Mesodermal cell (in vitro differentiated cells): ENCODE measurements around the gene PARVB.
"Not testable (repeated sequence)": the region's sequence is repeated elsewhere in the genome, so short reads cannot be mapped to it uniquely, and the experiment has no call there.

Experiments used
- H3K27ac ChIP-seq: 2 replicates; pipeline ENCODE4 v1.7.0; 2013; ENCODE audit warnings: mild to moderate bottlenecking, low read depth, low read length, moderate library complexity; ENCODE audit not compliant: severe bottlenecking
- H3K36me3 ChIP-seq: 2 replicates; pipeline ENCODE4 v1.7.1; 2013; ENCODE audit warnings: mild to moderate bottlenecking, low read length, moderate library complexity; ENCODE audit not compliant: control insufficient read depth, insufficient read depth
- H3K4me1 ChIP-seq: one replicate; pipeline ENCODE4 v1.7.1; 2013; ENCODE audit warnings: mild to moderate bottlenecking, low read length; ENCODE audit not compliant: insufficient read depth, control insufficient read depth, poor library complexity, severe bottlenecking
- H3K4me3 ChIP-seq: 2 replicates; pipeline ENCODE4 v1.7.0; 2013; ENCODE audit warnings: low read length, control low read depth, mild to moderate bottlenecking; ENCODE audit not compliant: insufficient read depth, poor library complexity, severe bottlenecking; ENCODE audit errors: extremely low read depth
- H3K9me3 ChIP-seq: 2 replicates; pipeline ENCODE4 v1.7.1; 2013; ENCODE audit warnings: mild to moderate bottlenecking, low read length, moderate library complexity; ENCODE audit not compliant: control insufficient read depth
- WGBS, 2 experiments: methylation state at CpG; one replicate each; pipeline ENCODE4 v1.1.5; 2013; ENCODE audit warnings: missing lambda C conversion rate in 2 of 2; ENCODE audit not compliant: insufficient coverage in 2 of 2; 5-methylcytosine and 5-hydroxymethylcytosine counted together

PARVB gene

DNA sequence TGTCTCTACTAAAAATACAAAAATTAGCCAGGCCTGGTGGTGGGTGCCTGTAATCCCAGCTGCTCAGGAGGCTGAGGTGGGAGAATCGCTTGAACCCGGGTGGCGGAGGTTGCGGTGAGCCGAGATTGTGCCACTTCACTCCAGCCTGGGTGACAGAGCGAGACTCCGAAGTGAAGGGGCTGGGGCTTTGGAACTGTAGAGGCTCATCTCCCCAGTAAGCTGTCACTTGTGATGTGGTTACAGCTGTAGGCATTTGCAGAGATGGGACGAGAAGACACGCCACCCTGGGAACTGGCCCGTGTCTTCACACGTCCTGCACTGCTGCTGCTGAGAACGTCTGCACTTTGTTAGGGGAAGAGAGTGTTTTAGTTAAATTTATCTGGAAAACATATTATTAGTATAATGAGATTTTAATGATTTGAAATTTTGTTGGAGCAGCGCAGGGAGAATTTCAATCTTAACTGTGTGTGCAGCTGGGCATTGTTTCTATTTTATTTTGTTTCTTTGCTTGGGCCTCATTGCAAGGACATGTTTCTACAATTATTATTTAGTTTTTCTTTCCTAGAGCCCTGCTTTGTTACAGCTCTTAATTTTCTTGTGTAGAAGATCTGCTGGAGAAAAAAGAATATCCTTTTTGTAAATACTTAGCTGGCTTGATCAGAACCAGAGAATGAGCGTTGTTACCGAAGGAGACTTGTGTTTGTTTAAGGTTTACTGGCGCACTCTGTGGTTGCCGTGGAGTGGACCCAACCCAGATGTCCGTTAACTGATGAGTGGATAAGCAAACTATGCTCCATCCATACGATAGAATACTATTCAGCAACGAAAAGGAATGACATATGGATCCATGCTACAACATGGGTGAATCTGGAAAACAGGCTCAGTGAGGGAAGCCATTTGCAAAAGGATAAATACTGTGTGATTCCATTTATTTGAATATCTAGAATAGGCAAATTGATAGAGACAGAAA is 18.4 kb downstream of the PARVB start:
- Histone ChIP-seq H3K4me3 (no peak overlapping the region), H3K27ac (no peak overlapping the region), H3K9me3 (no peaks in the 10 kb centered on the region), H3K4me1 (peaks cover 6% of the 10 kb centered on the region), H3K36me3 (no peaks in the 10 kb centered on the region)
- WGBS, 2 experiments = 93 to 94% methylated on average over 17 to 18 of the region's 20 CpGs

DNA sequence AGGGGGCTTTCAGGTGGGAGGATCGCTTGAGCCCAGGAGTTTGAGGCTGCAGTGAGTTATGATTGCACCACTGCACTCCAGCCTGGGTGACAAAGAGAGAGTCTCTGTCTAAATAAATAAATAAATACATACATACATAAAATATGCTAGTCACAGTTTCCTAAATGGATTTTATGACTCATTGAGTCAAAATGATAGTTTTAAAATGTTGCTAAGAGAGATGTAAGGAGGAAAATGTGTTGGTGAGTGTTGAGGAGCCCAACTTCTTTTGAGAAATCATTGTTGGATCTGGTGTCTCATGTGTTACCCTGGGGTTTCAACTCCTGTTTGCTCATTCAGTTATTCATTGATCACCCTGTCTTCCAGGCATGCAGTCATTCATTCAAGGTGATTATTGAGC is 21.0 kb downstream of the PARVB start:
- Histone ChIP-seq H3K27ac (no peak overlapping the region), H3K36me3 (no peaks in the 10 kb centered on the region), H3K4me3 (no peak overlapping the region), H3K9me3 (no peaks in the 10 kb centered on the region), H3K4me1 (no peaks in the 10 kb centered on the region)
- WGBS, 2 experiments = 100% methylated on average over 1 of the region's 1 CpG; no CpG with 5 or more reads in 1 of the 2 experiments

DNA sequence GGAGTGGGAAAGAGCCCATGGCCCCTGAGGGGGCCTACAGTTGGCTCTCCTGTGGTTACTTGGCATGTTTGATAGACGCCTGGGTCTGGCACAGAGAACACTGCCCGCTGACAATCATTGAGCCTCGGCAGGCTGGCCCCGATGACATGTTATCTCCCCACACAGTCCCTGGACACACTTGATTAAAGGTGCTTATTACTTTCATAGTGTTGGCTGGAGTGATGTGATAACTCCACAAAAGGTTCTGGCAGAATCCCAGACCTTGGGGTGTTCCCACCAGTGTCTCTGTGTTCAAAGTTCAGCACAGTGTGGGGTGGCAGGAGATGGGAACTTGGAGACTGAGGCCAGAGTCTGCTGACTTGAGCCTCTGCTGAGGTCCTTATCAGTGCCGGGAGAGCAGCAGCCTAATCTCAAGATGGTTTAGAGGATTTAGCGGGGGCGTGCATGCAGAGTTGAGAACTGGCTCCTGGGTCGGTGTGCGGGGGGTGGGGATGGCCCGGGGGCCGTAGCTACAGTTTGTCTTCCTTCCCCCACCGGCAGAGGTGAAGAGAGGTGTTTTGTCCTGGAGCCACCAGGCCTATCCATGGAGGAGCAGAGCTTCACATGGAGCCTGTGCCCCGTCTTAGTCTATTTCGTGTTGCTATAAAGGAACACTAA is 22.5 kb downstream of the PARVB start:
- H3K9me3 ChIP-seq = no peaks in the 10 kb centered on the region
- peaks cover 3% of the 10 kb centered on the region for H3K4me1 ChIP-seq
- no peak overlapping the region for H3K27ac ChIP-seq
- H3K36me3 ChIP-seq = no peaks in the 10 kb centered on the region
- 76 to 83% methylated on average over 10 to 11 of the region's 14 CpGs for WGBS, 2 experiments
- H3K4me3 ChIP-seq = no peak overlapping the region

DNA sequence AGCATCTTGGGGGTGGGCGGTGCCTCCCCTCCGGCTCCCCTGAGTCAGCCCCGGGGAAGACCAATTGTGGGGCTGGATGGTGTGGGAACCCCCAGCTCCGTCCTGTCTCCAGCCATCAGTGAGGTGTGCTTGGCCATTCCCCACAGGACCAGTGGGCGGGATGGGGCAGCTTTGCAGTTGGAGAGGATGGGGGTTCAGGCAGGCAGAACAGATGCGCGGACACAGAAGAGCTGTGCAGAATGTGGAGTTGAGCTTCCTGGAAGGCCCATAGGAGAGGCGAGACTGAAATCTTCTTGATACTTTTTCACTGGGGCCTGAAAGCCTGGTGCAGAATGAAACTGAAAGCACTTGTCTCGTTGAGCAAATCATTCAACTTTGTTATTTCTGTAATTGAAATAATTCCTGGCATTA is 23.8 kb downstream of the PARVB start:
- peaks cover 3% of the 10 kb centered on the region for H3K4me1 ChIP-seq
- H3K36me3 ChIP-seq = no peaks in the 10 kb centered on the region
- no peak overlapping the region for H3K27ac ChIP-seq
- WGBS, 2 experiments = 87 to 95% methylated on average over 6 to 9 of the region's 9 CpGs
- H3K9me3 ChIP-seq = no peaks in the 10 kb centered on the region
- H3K4me3 ChIP-seq = no peak overlapping the region

DNA sequence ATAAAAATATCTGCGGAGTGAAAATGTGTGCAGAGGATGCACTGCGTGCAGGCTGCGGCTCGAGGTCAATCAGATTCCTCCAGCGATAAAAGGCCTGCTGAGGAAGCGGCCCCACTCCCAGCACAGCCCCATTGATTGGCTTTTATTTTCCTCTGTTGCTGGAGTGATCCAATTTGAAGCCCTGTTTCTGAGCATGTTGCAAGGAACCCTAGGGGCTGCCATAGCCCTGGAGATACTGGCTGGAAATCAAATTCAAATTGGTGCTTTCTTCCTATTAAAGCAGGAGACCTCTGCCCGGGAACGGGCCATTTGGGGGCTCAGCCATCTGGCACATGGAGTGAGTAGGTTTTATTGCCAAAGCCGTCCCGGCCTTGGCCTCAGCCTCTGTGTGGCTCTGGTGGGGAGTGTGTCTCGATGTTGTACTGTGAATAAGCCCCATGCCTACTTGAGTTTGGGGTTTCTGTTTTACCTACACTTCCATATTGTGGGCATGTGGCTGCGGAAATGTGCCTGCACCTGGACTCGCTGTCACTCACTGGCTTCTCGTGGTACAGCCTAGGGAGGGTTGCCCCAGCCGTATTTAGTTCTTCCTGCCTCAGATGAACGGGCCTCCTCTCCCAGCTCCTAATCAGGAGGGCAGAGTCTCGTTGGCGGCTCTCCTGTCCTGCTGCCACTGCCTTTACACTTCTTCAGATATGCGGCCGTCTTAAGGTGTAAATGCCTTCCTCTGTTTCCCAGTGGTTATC is 25.6 kb downstream of the PARVB start:
- peaks cover 3% of the 10 kb centered on the region for H3K4me1 ChIP-seq
- no peaks in the 10 kb centered on the region for H3K36me3 ChIP-seq
- H3K27ac ChIP-seq = no peak overlapping the region
- 84 to 89% methylated on average over 13 to 18 of the region's 20 CpGs for WGBS, 2 experiments
- no peak overlapping the region for H3K4me3 ChIP-seq
- H3K9me3 ChIP-seq = no peaks in the 10 kb centered on the region

DNA sequence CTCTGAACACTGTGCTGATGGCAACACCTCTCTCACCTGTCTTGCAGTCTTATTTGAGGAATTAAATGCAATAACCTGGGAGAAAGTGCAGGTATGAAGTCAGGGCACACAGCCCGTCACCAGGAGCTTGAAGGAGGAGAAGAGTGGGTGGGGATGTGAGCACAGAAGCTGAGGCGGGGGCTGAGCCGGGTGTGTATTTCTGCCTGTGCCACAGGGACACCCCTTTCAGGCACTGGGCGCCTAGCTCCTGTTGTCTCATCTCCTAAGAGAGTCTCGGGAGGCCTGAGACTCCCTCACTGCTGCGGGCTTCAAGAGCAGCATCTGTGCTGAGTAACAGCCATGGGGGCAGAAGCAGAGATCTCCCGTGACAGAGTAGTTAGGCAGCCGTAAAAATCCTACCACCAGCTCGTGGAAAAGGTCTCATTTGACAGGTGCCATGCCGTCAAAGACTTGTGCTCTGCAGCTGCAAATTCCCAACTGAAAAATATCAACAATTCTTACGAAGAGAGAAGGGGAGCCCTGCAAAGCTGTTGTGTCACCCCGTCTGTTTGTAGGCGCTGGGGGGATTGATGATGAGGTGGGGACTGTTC is 26.8 kb downstream of the PARVB start:
- Histone ChIP-seq H3K27ac (no peak overlapping the region), H3K4me1 (peaks cover 3% of the 10 kb centered on the region), H3K9me3 (no peaks in the 10 kb centered on the region), H3K4me3 (no peak overlapping the region), H3K36me3 (no peaks in the 10 kb centered on the region)
- WGBS, 2 experiments = 86 to 90% methylated on average over 10 to 13 of the region's 13 CpGs

DNA sequence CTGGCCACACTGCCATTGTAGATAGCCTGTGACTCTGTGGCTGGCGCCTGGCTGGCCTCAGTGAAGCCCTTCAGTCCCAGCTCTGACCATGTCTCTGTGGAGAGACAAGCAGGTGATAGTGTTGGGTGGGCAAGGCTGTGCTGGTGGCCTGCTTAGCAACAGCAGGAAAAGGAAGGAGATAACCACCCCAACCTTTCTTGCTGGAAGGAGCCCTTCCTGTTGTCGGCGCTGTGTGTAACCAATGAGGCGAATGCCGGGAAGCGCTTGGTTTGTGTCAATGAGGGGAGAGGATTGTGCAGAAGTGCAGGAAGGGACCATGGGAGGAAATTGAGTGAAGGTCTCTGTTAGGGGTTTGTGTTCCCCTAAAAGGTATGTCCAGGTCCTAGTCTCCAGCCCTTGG is 27.3 kb downstream of the PARVB start:
- 86 to 100% methylated on average over 1 to 6 of the region's 6 CpGs for WGBS, 2 experiments
- Histone ChIP-seq H3K27ac (no peak overlapping the region), H3K4me3 (no peak overlapping the region), H3K36me3 (no peaks in the 10 kb centered on the region), H3K9me3 (no peaks in the 10 kb centered on the region), H3K4me1 (peaks cover 3% of the 10 kb centered on the region)

DNA sequence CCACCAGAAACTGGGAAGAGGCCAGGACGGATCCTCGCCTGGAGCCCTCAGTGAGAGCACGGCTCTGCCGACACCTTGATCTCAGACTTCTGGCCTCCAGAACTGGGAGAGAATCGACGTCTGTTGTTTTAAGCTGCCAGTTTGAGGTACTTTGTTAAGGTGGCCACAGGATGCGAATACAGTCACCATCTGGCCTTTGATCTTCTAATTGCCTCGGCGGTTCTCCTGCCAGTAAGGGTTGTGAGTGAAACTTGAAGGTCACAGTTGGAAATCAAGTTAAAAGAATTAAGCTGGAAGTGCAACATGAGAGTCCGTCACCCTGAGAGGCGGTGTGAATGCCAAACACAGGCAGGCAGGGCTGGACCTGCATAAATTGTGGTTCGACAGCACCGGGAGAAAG is 27.9 kb downstream of the PARVB start:
- H3K36me3 ChIP-seq = no peaks in the 10 kb centered on the region
- H3K4me1 ChIP-seq = peaks cover 3% of the 10 kb centered on the region
- H3K9me3 ChIP-seq = no peaks in the 10 kb centered on the region
- 53 to 70% methylated on average over 10 to 13 of the region's 13 CpGs for WGBS, 2 experiments
- H3K4me3 ChIP-seq = no peak overlapping the region
- no peak overlapping the region for H3K27ac ChIP-seq

DNA sequence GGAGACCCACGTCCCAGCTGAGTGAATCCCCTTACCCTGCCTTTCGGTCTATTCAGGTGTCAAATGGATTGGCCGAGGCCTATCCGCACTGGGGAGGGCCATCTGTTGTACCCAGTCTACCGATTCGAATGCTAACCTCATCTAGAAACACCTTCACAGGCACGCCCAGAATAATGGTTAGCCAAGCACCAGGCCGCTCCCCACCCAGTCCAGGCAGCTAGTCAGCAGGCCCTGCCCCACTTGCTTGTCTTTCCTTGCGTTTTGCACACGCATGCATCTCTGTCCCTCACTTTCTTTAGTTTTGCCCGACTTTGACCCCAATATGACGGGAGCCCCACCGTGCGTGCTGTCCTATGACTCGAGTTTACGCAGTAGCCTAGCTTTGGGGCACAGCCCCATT is 31.7 kb downstream of the PARVB start:
- WGBS, 2 experiments = 96 to 97% methylated on average over 16 of the region's 16 CpGs
- H3K4me3 ChIP-seq = no peak overlapping the region
- H3K4me1 ChIP-seq = peaks cover 3% of the 10 kb centered on the region
- H3K36me3 ChIP-seq = no peaks in the 10 kb centered on the region
- no peaks in the 10 kb centered on the region for H3K9me3 ChIP-seq
- H3K27ac ChIP-seq = no peak overlapping the region

DNA sequence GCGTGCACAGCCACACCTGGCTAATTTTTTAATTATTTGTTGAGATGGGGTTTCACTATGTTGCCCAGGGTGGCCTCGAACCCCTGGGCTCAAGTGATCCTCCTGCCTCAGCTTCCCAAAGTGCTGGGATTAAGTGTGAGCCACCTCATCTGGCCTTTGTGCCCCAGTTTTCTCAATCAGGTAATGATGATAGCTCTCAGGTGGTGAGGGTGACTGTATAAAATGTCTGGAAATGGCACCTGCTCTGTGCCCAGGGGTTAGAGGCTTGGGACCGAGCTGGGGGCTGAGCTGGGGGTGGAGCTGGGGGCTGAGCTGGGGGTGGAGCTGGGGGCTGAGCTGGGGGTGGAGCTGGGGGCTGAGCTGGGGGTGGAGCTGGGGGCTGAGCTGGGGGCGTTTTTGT is 32.5 kb downstream of the PARVB start:
- 75 to 100% methylated on average over 1 to 2 of the region's 4 CpGs for WGBS, 2 experiments
- H3K27ac ChIP-seq, H3K9me3 ChIP-seq, H3K4me1 ChIP-seq, H3K4me3 ChIP-seq, H3K36me3 ChIP-seq: not testable (repeated sequence)
